Measurements from ENCODE around the gene PDE7B.

Gene PDE7B

GRCh38 chr6:135901774-135902524 lies 50.4 kb downstream of the PDE7B start:
- no peaks in the 10 kb centered on the region for H3K36me3 ChIP-seq (ENCODE audit: insufficient read depth)
- H3K27me3 ChIP-seq (ENCODE audit: insufficient read depth, low read depth): no peaks in the 10 kb centered on the region
- no peak for TF ChIP-seq CTCF (conservative IDR thresholded peaks at IDR 0.05; ENCODE audit: low read depth, low read length)
- no peak overlapping the region for H3K9ac ChIP-seq
- no peak overlapping the region for H3K4me3 ChIP-seq (IDR thresholded peaks at IDR 0.05; ENCODE audit: insufficient read depth, low read depth, low read length)
- H4K20me1 ChIP-seq (ENCODE audit: insufficient read depth): no peaks in the 10 kb centered on the region
- H3K79me2 ChIP-seq (ENCODE audit: insufficient read depth, low read depth): no peaks in the 10 kb centered on the region
- H3K4me2 ChIP-seq: no peak overlapping the region
- H2AFZ ChIP-seq (ENCODE audit: low read depth): no peak overlapping the region
- no peak overlapping the region for H3K27ac ChIP-seq
- no peaks in the 10 kb centered on the region for H3K4me1 ChIP-seq (ENCODE audit: low read depth, poor library complexity, severe bottlenecking)

DNA sequence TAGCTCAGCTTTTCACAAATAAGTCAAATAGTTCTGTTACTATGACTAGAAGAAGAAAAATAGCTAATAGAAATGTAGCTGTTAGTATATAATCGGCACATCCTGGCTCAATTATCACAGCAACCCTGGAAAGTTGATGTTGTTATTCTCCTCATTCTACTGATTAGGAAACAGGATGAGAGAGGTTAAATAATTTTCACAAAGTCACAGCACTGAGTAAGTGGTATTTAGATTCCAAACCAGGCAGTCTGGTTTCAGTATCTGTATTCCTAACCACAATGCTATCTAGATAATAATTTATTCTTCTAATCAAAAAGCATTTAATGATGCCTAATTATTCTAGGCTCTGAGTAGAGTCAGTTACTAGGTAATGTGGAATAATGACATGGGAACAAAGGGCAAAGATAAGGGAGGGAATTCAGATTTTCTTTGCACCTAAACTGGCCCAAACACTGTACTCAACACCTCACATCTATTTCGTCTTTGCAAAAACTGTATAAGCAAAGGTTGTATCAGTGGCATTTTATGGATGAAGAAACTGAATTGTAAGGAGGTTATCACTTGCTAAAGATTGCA lies 51.3 kb downstream of the PDE7B start:
- H3K27me3 ChIP-seq (ENCODE audit: insufficient read depth, low read depth): no peaks in the 10 kb centered on the region
- H3K9ac ChIP-seq: no peak overlapping the region
- H3K4me2 ChIP-seq: no peak overlapping the region
- no peaks in the 10 kb centered on the region for H3K79me2 ChIP-seq (ENCODE audit: insufficient read depth, low read depth)
- no peak overlapping the region for H2AFZ ChIP-seq (ENCODE audit: low read depth)
- TF ChIP-seq CTCF (conservative IDR thresholded peaks at IDR 0.05; ENCODE audit: low read depth, low read length): no peak
- H3K4me3 ChIP-seq (IDR thresholded peaks at IDR 0.05; ENCODE audit: insufficient read depth, low read depth, low read length): no peak overlapping the region
- no peak overlapping the region for H3K27ac ChIP-seq
- no peaks in the 10 kb centered on the region for H4K20me1 ChIP-seq (ENCODE audit: insufficient read depth)
- no peaks in the 10 kb centered on the region for H3K4me1 ChIP-seq (ENCODE audit: low read depth, poor library complexity, severe bottlenecking)
- no peaks in the 10 kb centered on the region for H3K36me3 ChIP-seq (ENCODE audit: insufficient read depth)

GRCh38 chr6:135904666-135905065 lies 53.2 kb downstream of the PDE7B start:
- TF ChIP-seq CTCF (conservative IDR thresholded peaks at IDR 0.05; ENCODE audit: low read depth, low read length): no peak
- H4K20me1 ChIP-seq (ENCODE audit: insufficient read depth): no peaks in the 10 kb centered on the region
- no peak overlapping the region for H3K4me3 ChIP-seq (IDR thresholded peaks at IDR 0.05; ENCODE audit: insufficient read depth, low read depth, low read length)
- no peaks in the 10 kb centered on the region for H3K79me2 ChIP-seq (ENCODE audit: insufficient read depth, low read depth)
- no peaks in the 10 kb centered on the region for H3K4me1 ChIP-seq (ENCODE audit: low read depth, poor library complexity, severe bottlenecking)
- H3K36me3 ChIP-seq (ENCODE audit: insufficient read depth): no peaks in the 10 kb centered on the region
- H3K27me3 ChIP-seq (ENCODE audit: insufficient read depth, low read depth): no peaks in the 10 kb centered on the region
- H3K9ac ChIP-seq: no peak overlapping the region
- no peak overlapping the region for H3K4me2 ChIP-seq
- no peak overlapping the region for H3K27ac ChIP-seq
- no peak overlapping the region for H2AFZ ChIP-seq (ENCODE audit: low read depth)

GRCh38 chr6:135905604-135906300 lies 54.3 kb downstream of the PDE7B start:
- no peak overlapping the region for H2AFZ ChIP-seq (ENCODE audit: low read depth)
- H3K4me1 ChIP-seq (ENCODE audit: low read depth, poor library complexity, severe bottlenecking): no peaks in the 10 kb centered on the region
- H3K4me3 ChIP-seq (IDR thresholded peaks at IDR 0.05; ENCODE audit: insufficient read depth, low read depth, low read length): no peak overlapping the region
- no peaks in the 10 kb centered on the region for H4K20me1 ChIP-seq (ENCODE audit: insufficient read depth)
- no peak overlapping the region for H3K4me2 ChIP-seq
- H3K9ac ChIP-seq: no peak overlapping the region
- no peaks in the 10 kb centered on the region for H3K27me3 ChIP-seq (ENCODE audit: insufficient read depth, low read depth)
- TF ChIP-seq CTCF (conservative IDR thresholded peaks at IDR 0.05; ENCODE audit: low read depth, low read length): no peak
- no peaks in the 10 kb centered on the region for H3K79me2 ChIP-seq (ENCODE audit: insufficient read depth, low read depth)
- H3K36me3 ChIP-seq (ENCODE audit: insufficient read depth): no peaks in the 10 kb centered on the region
- no peak overlapping the region for H3K27ac ChIP-seq
